HG03103 (cell line): ENCODE data around the gene REV3L.
"Not testable (repeated sequence)": the region's sequence is repeated elsewhere in the genome, so short reads cannot be mapped to it uniquely, and the experiment has no call there.

Experiments
- ATAC-seq: cut with Tn5 transposase; IDR thresholded peaks from one replicate; pipeline ENCODE4 v1.9.1; 2021; ENCODE audit warnings: low read depth; ENCODE audit not compliant: unreplicated experiment

The REV3L gene

GRCh38 chr6:111482959-111483735 is at the start of gene REV3L:
Gene REV3L (minus strand): TSS chr6:111483218. CDS start chr6:111482888, 330 bp downstream.
- ATAC-seq: peak; percentile 24

- no peak for ATAC-seq
These were observed 48.2 kb upstream of the REV3L start for GRCh38 chr6:111531185-111531584.

GRCh38 chr6:111530667-111531066 is 47.6 kb upstream of the REV3L start:
- no peak for ATAC-seq

- no peak for ATAC-seq
These were observed 47.2 kb upstream of the REV3L start for GRCh38 chr6:111530218-111530617.

GRCh38 chr6:111527367-111527766 is 44.3 kb upstream of the REV3L start:
- no peak for ATAC-seq

- no peak for ATAC-seq
These were observed 41.7 kb upstream of the REV3L start for GRCh38 chr6:111524735-111525134.

GRCh38 chr6:111524252-111524651 is 41.2 kb upstream of the REV3L start:
- no peak for ATAC-seq

- ATAC-seq: no peak
These were observed 40.6 kb upstream of the REV3L start for GRCh38 chr6:111523484-111524167.

- ATAC-seq: no peak
These were observed 39.5 kb upstream of the REV3L start for GRCh38 chr6:111522393-111523020.

- ATAC-seq: no peak
These were observed 38.7 kb upstream of the REV3L start for GRCh38 chr6:111521497-111522270.

GRCh38 chr6:111520524-111520923 is 37.5 kb upstream of the REV3L start:
- ATAC-seq: no peak

GRCh38 chr6:111517965-111518364 is 34.9 kb upstream of the REV3L start:
- ATAC-seq: no peak

GRCh38 chr6:111515259-111515658 is 32.2 kb upstream of the REV3L start:
- no peak for ATAC-seq

- ATAC-seq: not testable (repeated sequence)
These were observed 31.5 kb upstream of the REV3L start for GRCh38 chr6:111514531-111514930.

GRCh38 chr6:111507219-111507618 is 24.2 kb upstream of the REV3L start:
- not testable (repeated sequence) for ATAC-seq

GRCh38 chr6:111505498-111505897 is 22.5 kb upstream of the REV3L start:
- ATAC-seq: not testable (repeated sequence)

GRCh38 chr6:111503660-111504059 is 20.6 kb upstream of the REV3L start:
- no peak for ATAC-seq

GRCh38 chr6:111503194-111503593 is 20.2 kb upstream of the REV3L start:
- no peak for ATAC-seq

GRCh38 chr6:111502154-111502553 is 19.1 kb upstream of the REV3L start:
- ATAC-seq: no peak

- no peak for ATAC-seq
These were observed 16.3 kb upstream of the REV3L start for GRCh38 chr6:111499269-111499793.
